ENCODE results near the gene TRHDE.
"Not testable (repeated sequence)": the region's sequence is repeated elsewhere in the genome, so short reads cannot be mapped to it uniquely, and the experiment has no call there.

Gene TRHDE

GRCh38 chr12:72468505-72468904, 196.3 kb downstream of the TRHDE start:
- H3K4me3 Mint-ChIP-seq: no peak overlapping the region
- no peaks in the 10 kb centered on the region for H3K36me3 Mint-ChIP-seq
- no peaks in the 10 kb centered on the region for H3K4me1 Mint-ChIP-seq
- ATAC-seq (no peak), DNase-seq (ENCODE audit: low spot score in 2 of 2) (no peak)
- H3K27ac Mint-ChIP-seq: no peak overlapping the region
- peaks cover 7% of the 10 kb centered on the region for H3K9me3 Mint-ChIP-seq

GRCh38 chr12:72471806-72472205, 199.6 kb downstream of the TRHDE start:
- DNase-seq (ENCODE audit: low spot score in 2 of 2) (no peak), ATAC-seq (no peak)
- Mint-ChIP-seq H3K27ac (no peak overlapping the region), H3K36me3 (no peaks in the 10 kb centered on the region), H3K9me3 (peaks cover 7% of the 10 kb centered on the region), H3K4me3 (no peak overlapping the region), H3K4me1 (no peaks in the 10 kb centered on the region)

GRCh38 chr12:72472350-72472749, 200.2 kb downstream of the TRHDE start:
- no peak overlapping the region for H3K27ac Mint-ChIP-seq
- H3K4me3 Mint-ChIP-seq: no peak overlapping the region
- no peak for ATAC-seq
- no peaks in the 10 kb centered on the region for H3K4me1 Mint-ChIP-seq
- H3K9me3 Mint-ChIP-seq: peaks cover 3% of the 10 kb centered on the region
- DNase-seq (ENCODE audit: low spot score in 2 of 2): no peak
- no peaks in the 10 kb centered on the region for H3K36me3 Mint-ChIP-seq

- no peak for ATAC-seq
- no peaks in the 10 kb centered on the region for H3K36me3 Mint-ChIP-seq
- no peaks in the 10 kb centered on the region for H3K4me1 Mint-ChIP-seq
- DNase-seq (ENCODE audit: low spot score in 2 of 2): no peak
- H3K4me3 Mint-ChIP-seq: no peak overlapping the region
- H3K9me3 Mint-ChIP-seq: peaks cover 7% of the 10 kb centered on the region
- no peak overlapping the region for H3K27ac Mint-ChIP-seq
Observed at GRCh38 chr12:72476301-72476700, 204.1 kb downstream of the TRHDE start.

- ATAC-seq (no peak), DNase-seq (ENCODE audit: low spot score in 2 of 2) (no peak)
- no peaks in the 10 kb centered on the region for H3K4me1 Mint-ChIP-seq
- H3K9me3 Mint-ChIP-seq: peaks cover 21% of the 10 kb centered on the region
- H3K27ac Mint-ChIP-seq: no peak overlapping the region
- H3K36me3 Mint-ChIP-seq: no peaks in the 10 kb centered on the region
- H3K4me3 Mint-ChIP-seq: no peak overlapping the region
Observed at GRCh38 chr12:72485017-72485701, 213.0 kb downstream of the TRHDE start.

- Mint-ChIP-seq H3K4me3 (no peak overlapping the region), H3K27ac (no peak overlapping the region), H3K9me3 (peaks cover 33% of the 10 kb centered on the region), H3K4me1 (no peaks in the 10 kb centered on the region), H3K36me3 (no peaks in the 10 kb centered on the region)
- DNase-seq (ENCODE audit: low spot score in 2 of 2) (no peak), ATAC-seq (no peak)
Observed at GRCh38 chr12:72491426-72491825, 219.3 kb downstream of the TRHDE start.

- Mint-ChIP-seq H3K36me3 (no peaks in the 10 kb centered on the region), H3K4me3 (no peak overlapping the region), H3K4me1 (no peaks in the 10 kb centered on the region), H3K27ac (no peak overlapping the region), H3K9me3 (peaks cover 22% of the 10 kb centered on the region)
- DNase-seq (ENCODE audit: low spot score in 2 of 2) (no peak), ATAC-seq (no peak)
Observed at GRCh38 chr12:72493407-72493806, 221.2 kb downstream of the TRHDE start.

- H3K36me3 Mint-ChIP-seq: no peaks in the 10 kb centered on the region
- H3K9me3 Mint-ChIP-seq: peaks cover 16% of the 10 kb centered on the region
- no peaks in the 10 kb centered on the region for H3K4me1 Mint-ChIP-seq
- no peak overlapping the region for H3K27ac Mint-ChIP-seq
- ATAC-seq (no peak), DNase-seq (ENCODE audit: low spot score in 2 of 2) (no peak)
- no peak overlapping the region for H3K4me3 Mint-ChIP-seq
Observed at GRCh38 chr12:72498354-72498753, 226.2 kb downstream of the TRHDE start.

GRCh38 chr12:72499244-72499643, 227.1 kb downstream of the TRHDE start:
- H3K36me3 Mint-ChIP-seq: no peaks in the 10 kb centered on the region
- H3K27ac Mint-ChIP-seq: no peak overlapping the region
- no peaks in the 10 kb centered on the region for H3K4me1 Mint-ChIP-seq
- no peak overlapping the region for H3K4me3 Mint-ChIP-seq
- DNase-seq (ENCODE audit: low spot score in 2 of 2) (no peak), ATAC-seq (no peak)
- H3K9me3 Mint-ChIP-seq: peaks cover 16% of the 10 kb centered on the region

- Mint-ChIP-seq H3K27ac (no peak overlapping the region), H3K36me3 (no peaks in the 10 kb centered on the region), H3K9me3 (peaks cover 19% of the 10 kb centered on the region), H3K4me1 (no peaks in the 10 kb centered on the region), H3K4me3 (no peak overlapping the region)
- DNase-seq (ENCODE audit: low spot score in 2 of 2): no peak
- ATAC-seq: no peak
Observed at GRCh38 chr12:72502546-72502945, 230.4 kb downstream of the TRHDE start.

- Mint-ChIP-seq H3K9me3 (peaks cover 27% of the 10 kb centered on the region), H3K4me1 (no peaks in the 10 kb centered on the region), H3K4me3 (no peak overlapping the region), H3K36me3 (no peaks in the 10 kb centered on the region), H3K27ac (no peak overlapping the region)
- ATAC-seq (no peak), DNase-seq (ENCODE audit: low spot score in 2 of 2) (no peak)
Observed at GRCh38 chr12:72505227-72505626, 233.1 kb downstream of the TRHDE start.

GRCh38 chr12:72509891-72510290, 237.7 kb downstream of the TRHDE start:
- no peak for ATAC-seq
- H3K4me1 Mint-ChIP-seq: no peaks in the 10 kb centered on the region
- peaks cover 23% of the 10 kb centered on the region for H3K9me3 Mint-ChIP-seq

GRCh38 chr12:72510772-72511171, 238.6 kb downstream of the TRHDE start:
- H3K9me3 Mint-ChIP-seq: peaks cover 20% of the 10 kb centered on the region
- H3K4me3 Mint-ChIP-seq: no peak overlapping the region
- DNase-seq (ENCODE audit: low spot score in 2 of 2) (no peak), ATAC-seq (no peak)
- no peaks in the 10 kb centered on the region for H3K4me1 Mint-ChIP-seq
- H3K36me3 Mint-ChIP-seq: no peaks in the 10 kb centered on the region
- no peak overlapping the region for H3K27ac Mint-ChIP-seq

More at GRCh38 chr12:72509891-72510290, 237.7 kb downstream of the TRHDE start:
- no peak overlapping the region for H3K4me3 Mint-ChIP-seq
- H3K27ac Mint-ChIP-seq: no peak overlapping the region
- H3K36me3 Mint-ChIP-seq: no peaks in the 10 kb centered on the region
- DNase-seq (ENCODE audit: low spot score in 2 of 2): no peak

GRCh38 chr12:72511498-72511897, 239.3 kb downstream of the TRHDE start:
- Mint-ChIP-seq H3K4me3 (no peak overlapping the region), H3K9me3 (peaks cover 20% of the 10 kb centered on the region), H3K36me3 (no peaks in the 10 kb centered on the region), H3K27ac (no peak overlapping the region), H3K4me1 (no peaks in the 10 kb centered on the region)
- DNase-seq (ENCODE audit: low spot score in 2 of 2) (no peak), ATAC-seq (no peak)

- peaks cover 17% of the 10 kb centered on the region for H3K9me3 Mint-ChIP-seq
- no peak overlapping the region for H3K4me3 Mint-ChIP-seq
- DNase-seq (ENCODE audit: low spot score in 2 of 2) (no peak), ATAC-seq (no peak)
- no peaks in the 10 kb centered on the region for H3K36me3 Mint-ChIP-seq
- H3K4me1 Mint-ChIP-seq: no peaks in the 10 kb centered on the region
- no peak overlapping the region for H3K27ac Mint-ChIP-seq
Observed at GRCh38 chr12:72511906-72512305, 239.7 kb downstream of the TRHDE start.

- DNase-seq (ENCODE audit: low spot score in 2 of 2); H3K36me3 Mint-ChIP-seq; H3K9me3 Mint-ChIP-seq; H3K4me1 Mint-ChIP-seq; ATAC-seq; H3K4me3 Mint-ChIP-seq; H3K27ac Mint-ChIP-seq: not testable (repeated sequence)
Observed at GRCh38 chr12:72520044-72520678, 248.0 kb downstream of the TRHDE start.
